GM12892 (cell line): Measurements from ENCODE around the gene HDAC4.

Experiments
- POLR2A ChIP-seq: IDR thresholded peaks from 2 replicates; pipeline ENCODE4 v1.6.1; 2011; ENCODE audit warnings: low read depth, low read length, control low read depth
- POLR2AphosphoS5 ChIP-seq: IDR thresholded peaks from 2 replicates; pipeline ENCODE4 v1.6.1; 2011; ENCODE audit warnings: low read depth, low read length, control low read depth
- TAF1 ChIP-seq: IDR thresholded peaks from 2 replicates; pipeline ENCODE4 v1.6.1; 2011; ENCODE audit warnings: low read depth, mild to moderate bottlenecking, control low read depth, low read length, borderline replicate concordance

DNA sequence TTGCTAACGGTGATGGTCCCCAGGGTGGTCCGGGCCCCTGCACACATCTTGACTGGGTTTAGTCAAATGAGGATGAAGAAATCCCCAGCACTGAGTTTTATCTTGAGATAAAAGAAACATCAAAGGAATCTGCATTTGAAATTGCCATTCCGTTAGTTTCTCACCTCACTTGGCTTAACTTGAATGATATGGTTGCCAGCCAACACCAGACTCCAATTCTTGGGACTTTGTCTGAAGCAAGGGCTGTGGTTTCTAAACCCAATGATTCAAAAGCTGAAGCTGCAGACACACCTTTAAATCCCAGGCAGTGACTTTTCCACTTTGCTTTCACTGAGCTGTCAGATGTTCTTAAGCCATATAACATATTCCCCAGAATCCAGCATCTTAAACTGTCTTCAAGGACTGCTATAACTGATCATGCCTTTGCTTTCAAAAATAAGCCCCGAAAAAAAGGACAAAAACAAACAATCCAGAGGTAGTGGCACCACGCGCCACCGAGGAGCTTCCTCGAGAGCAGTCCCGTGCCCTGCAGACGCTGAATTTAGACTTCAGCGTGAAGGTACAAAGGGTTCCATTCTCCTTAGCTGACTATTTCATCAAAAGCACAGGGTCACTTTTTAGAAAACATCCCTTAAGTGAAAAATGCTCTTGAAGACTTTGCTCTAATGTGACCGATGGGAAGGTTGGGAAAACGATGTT lies 189.3 kb downstream of the HDAC4 start:
- TF ChIP-seq POLR2A (no peak), TAF1 (no peak), POLR2AphosphoS5 (no peak)
